Measurements from ENCODE around the gene TRAPPC2. TPM values are rescaled to one million over a fixed set of nuclear protein-coding genes. Genes with fewer than 3 reads are reported as not detected.

Gene TRAPPC2
- total and polyA plus RNA-seq, 9 of the 15 experiments (the other 6 are each of a cell fraction or from before 2014, with no cell fraction given): 10.3 to 30.6 (median 18.6) TPM

DNA sequence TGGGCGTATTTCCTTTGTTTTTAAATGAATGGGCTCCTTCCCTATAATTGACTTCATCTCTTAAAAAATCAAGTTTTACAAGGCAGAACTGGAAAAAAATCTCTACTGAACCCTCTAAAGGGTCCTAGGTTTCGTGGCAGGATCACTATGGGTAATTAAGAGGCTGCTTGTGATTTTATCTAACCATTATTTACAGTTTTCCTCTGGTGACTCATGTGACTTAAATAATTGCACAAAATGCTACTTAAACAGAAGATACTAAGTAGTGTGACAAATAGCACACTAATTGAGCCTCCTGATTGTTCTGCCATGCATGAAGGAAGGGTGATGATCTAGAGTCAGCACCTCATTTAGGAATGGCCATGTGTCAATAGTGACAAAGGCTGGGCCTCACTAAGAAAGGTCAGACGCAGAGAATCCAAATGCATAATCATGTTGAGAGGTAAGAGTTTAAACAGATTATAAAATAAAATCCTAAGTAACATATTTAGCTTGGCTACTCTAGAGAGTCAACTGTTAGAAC lies 35.7 kb upstream of the TRAPPC2 start:
- H3K79me2 ChIP-seq (ENCODE audit: control insufficient read depth, insufficient read depth, low read length): no peaks in the 10 kb centered on the region
- no peaks in the 10 kb centered on the region for H4K20me1 ChIP-seq (replicated peaks; ENCODE audit: control insufficient read depth, insufficient read depth, low read length)
- H3K27me3 ChIP-seq (ENCODE audit: control insufficient read depth in 2 of 2, insufficient read depth in 2 of 2, low read length in 2 of 2): no peaks in the 10 kb centered on the region
- ATAC-seq (no peak), FAIRE-seq (no peak), DNase-seq (ENCODE audit: extremely low read depth in 1 of 4, low spot score in 3 of 4) (no peak)
- TF ChIP-seq, protein P1, sequence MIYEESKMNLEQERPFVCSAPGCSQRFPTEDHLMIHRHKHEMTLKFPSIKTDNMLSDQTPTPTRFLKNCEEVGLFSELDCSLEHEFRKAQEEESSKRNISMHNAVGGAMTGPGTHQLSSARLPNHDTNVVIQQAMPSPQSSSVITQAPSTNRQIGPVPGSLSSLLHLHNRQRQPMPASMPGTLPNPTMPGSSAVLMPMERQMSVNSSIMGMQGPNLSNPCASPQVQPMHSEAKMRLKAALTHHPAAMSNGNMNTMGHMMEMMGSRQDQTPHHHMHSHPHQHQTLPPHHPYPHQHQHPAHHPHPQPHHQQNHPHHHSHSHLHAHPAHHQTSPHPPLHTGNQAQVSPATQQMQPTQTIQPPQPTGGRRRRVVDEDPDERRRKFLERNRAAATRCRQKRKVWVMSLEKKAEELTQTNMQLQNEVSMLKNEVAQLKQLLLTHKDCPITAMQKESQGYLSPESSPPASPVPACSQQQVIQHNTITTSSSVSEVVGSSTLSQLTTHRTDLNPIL (CRISPR knock-in tag; IDR thresholded peaks at IDR 0.05): no peak
- TF ChIP-seq CSDE1 (IDR thresholded peaks at IDR 0.05) (no peak), ZEB2 (IDR thresholded peaks at IDR 0.05) (no peak), RAD51 (IDR thresholded peaks at IDR 0.05; ENCODE audit: borderline replicate concordance, low read depth) (no peak), EHMT2 (IDR thresholded peaks at IDR 0.05) (no peak), ZNF347 (CRISPR knock-in tag; IDR thresholded peaks at IDR 0.05; ENCODE audit: low read depth) (no peak), MTA2 (IDR thresholded peaks at IDR 0.05; ENCODE audit: low read depth) (no peak), ESRRA (IDR thresholded peaks at IDR 0.05; ENCODE audit: borderline replicate concordance, low read depth) (no peak), NR3C1 (CRISPR knock-in tag; IDR thresholded peaks at IDR 0.05) (no peak), ZBTB17 (CRISPR knock-in tag; IDR thresholded peaks at IDR 0.05) (no peak)
- TF ChIP-seq, protein P2, sequence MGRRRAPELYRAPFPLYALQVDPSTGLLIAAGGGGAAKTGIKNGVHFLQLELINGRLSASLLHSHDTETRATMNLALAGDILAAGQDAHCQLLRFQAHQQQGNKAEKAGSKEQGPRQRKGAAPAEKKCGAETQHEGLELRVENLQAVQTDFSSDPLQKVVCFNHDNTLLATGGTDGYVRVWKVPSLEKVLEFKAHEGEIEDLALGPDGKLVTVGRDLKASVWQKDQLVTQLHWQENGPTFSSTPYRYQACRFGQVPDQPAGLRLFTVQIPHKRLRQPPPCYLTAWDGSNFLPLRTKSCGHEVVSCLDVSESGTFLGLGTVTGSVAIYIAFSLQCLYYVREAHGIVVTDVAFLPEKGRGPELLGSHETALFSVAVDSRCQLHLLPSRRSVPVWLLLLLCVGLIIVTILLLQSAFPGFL (CRISPR knock-in tag; IDR thresholded peaks at IDR 0.05): no peak
- BruUV-seq (replicated peaks): no TSS peak
- H3K9ac ChIP-seq (ENCODE audit: insufficient read depth in 1 of 2, low read depth in 2 of 2, low read length in 2 of 2): no peak overlapping the region
- ChIA-PET CTCF (ENCODE audit: low intra/inter-chr PET ratio) (no interaction called here), POLR2A (no interaction called here)
- in situ Hi-C loops (cut with MboI): no loop called here
- H2AFZ ChIP-seq (ENCODE audit: low read depth, low read length): no peak overlapping the region
- H3K9me1 ChIP-seq (ENCODE audit: control insufficient read depth, insufficient read depth, low read length): no peaks in the 10 kb centered on the region
- WGBS (ENCODE audit: insufficient coverage, low coverage, missing lambda C conversion rate): 92% methylated on average over 3 of the region's 3 CpGs
- H3K9me3 ChIP-seq (replicated peaks; ENCODE audit: control insufficient read depth, insufficient read depth, low read depth, low read length): no peaks in the 10 kb centered on the region
- no peak overlapping the region for H3K4me3 ChIP-seq
- no peak overlapping the region for H3K4me2 ChIP-seq (ENCODE audit: insufficient read depth, low read length)
- H3K36me3 ChIP-seq (ENCODE audit: control insufficient read depth, insufficient read depth, low read length): peaks cover 68% of the 10 kb centered on the region
- intact Hi-C loops (cut with micrococcal nuclease): no loop called here
- H3K27ac ChIP-seq (ENCODE audit: extremely low read depth, low read depth, low read length): no peak overlapping the region
- H3K4me1 ChIP-seq (replicated peaks in 1 of 2; ENCODE audit: control insufficient read depth in 2 of 2, insufficient read depth in 2 of 2, low read length in 2 of 2): no peaks in the 10 kb centered on the region

Data from K562 (cell line).